ENCODE results near the gene LRRC8D. TPM values are rescaled to one million over a fixed set of nuclear protein-coding genes. Genes with fewer than 3 reads are reported as not detected.

LRRC8D gene
- total RNA-seq, 1 donor from 2014 or later: 22.2 TPM

- TF ChIP-seq, protein P1, sequence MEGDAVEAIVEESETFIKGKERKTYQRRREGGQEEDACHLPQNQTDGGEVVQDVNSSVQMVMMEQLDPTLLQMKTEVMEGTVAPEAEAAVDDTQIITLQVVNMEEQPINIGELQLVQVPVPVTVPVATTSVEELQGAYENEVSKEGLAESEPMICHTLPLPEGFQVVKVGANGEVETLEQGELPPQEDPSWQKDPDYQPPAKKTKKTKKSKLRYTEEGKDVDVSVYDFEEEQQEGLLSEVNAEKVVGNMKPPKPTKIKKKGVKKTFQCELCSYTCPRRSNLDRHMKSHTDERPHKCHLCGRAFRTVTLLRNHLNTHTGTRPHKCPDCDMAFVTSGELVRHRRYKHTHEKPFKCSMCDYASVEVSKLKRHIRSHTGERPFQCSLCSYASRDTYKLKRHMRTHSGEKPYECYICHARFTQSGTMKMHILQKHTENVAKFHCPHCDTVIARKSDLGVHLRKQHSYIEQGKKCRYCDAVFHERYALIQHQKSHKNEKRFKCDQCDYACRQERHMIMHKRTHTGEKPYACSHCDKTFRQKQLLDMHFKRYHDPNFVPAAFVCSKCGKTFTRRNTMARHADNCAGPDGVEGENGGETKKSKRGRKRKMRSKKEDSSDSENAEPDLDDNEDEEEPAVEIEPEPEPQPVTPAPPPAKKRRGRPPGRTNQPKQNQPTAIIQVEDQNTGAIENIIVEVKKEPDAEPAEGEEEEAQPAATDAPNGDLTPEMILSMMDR (IDR thresholded peaks at IDR 0.05): no peak
- Histone ChIP-seq H3K27me3 (ENCODE audit: low read depth) (no peaks in the 10 kb centered on the region), H3K4me1 (peaks cover 27% of the 10 kb centered on the region), H3K9me3 (no peaks in the 10 kb centered on the region), H3K4me3 (no peak overlapping the region), H3K36me3 (no peaks in the 10 kb centered on the region), H3K27ac (no peak overlapping the region)
- ATAC-seq (no peak), DNase-seq (no peak)
- intact Hi-C loops (cut with DNase I): no loop called here
These were observed 86.9 kb downstream of the LRRC8D start for GRCh38 chr1:89907727-89908212.

- Histone ChIP-seq H3K4me3 (no peak overlapping the region), H3K27me3 (ENCODE audit: low read depth) (no peaks in the 10 kb centered on the region), H3K4me1 (peaks cover 27% of the 10 kb centered on the region), H3K9me3 (no peaks in the 10 kb centered on the region), H3K27ac (no peak overlapping the region), H3K36me3 (no peaks in the 10 kb centered on the region)
- no peak for DNase-seq
- TF ChIP-seq, protein P1 (IDR thresholded peaks at IDR 0.05): no peak
- no peak for ATAC-seq
- intact Hi-C loops (cut with DNase I): no loop called here
These were observed 87.4 kb downstream of the LRRC8D start for GRCh38 chr1:89908273-89908671.

- intact Hi-C loops (cut with DNase I): no loop called here
- Histone ChIP-seq H3K4me1 (peaks cover 25% of the 10 kb centered on the region), H3K27ac (no peak overlapping the region), H3K27me3 (ENCODE audit: low read depth) (no peaks in the 10 kb centered on the region), H3K9me3 (no peaks in the 10 kb centered on the region), H3K4me3 (no peak overlapping the region), H3K36me3 (no peaks in the 10 kb centered on the region)
- TF ChIP-seq, protein P1 (IDR thresholded peaks at IDR 0.05): no peak
- ATAC-seq (peak; percentile 24 to 42), DNase-seq (no peak)
These were observed 88.0 kb downstream of the LRRC8D start for GRCh38 chr1:89908672-89909436.

- intact Hi-C loops (cut with DNase I): no loop called here
- Histone ChIP-seq H3K27me3 (ENCODE audit: low read depth) (no peaks in the 10 kb centered on the region), H3K27ac (no peak overlapping the region), H3K4me3 (no peak overlapping the region), H3K4me1 (peaks cover 18% of the 10 kb centered on the region), H3K36me3 (no peaks in the 10 kb centered on the region), H3K9me3 (no peaks in the 10 kb centered on the region)
- DNase-seq (no peak), ATAC-seq (no peak)
- TF ChIP-seq, protein P1 (IDR thresholded peaks at IDR 0.05): no peak
These were observed 89.4 kb downstream of the LRRC8D start for GRCh38 chr1:89910268-89910667.

GRCh38 chr1:89910780-89911179 lies 89.9 kb downstream of the LRRC8D start:
- Histone ChIP-seq H3K27ac (no peak overlapping the region), H3K27me3 (ENCODE audit: low read depth) (no peaks in the 10 kb centered on the region), H3K4me1 (peaks cover 18% of the 10 kb centered on the region), H3K9me3 (no peaks in the 10 kb centered on the region), H3K4me3 (no peak overlapping the region), H3K36me3 (no peaks in the 10 kb centered on the region)
- no peak for DNase-seq
- ATAC-seq: no peak
- intact Hi-C loops (cut with DNase I): no loop called here
- TF ChIP-seq, protein P1 (IDR thresholded peaks at IDR 0.05): no peak

Data from lower lobe of right lung (tissue), 2 donors.